WTC11 (cell line): ENCODE measurements around the gene PLD2. TPM values are rescaled to one million over a fixed set of nuclear protein-coding genes. Genes with fewer than 3 reads are reported as not detected.

Experiments
- ATAC-seq: fragments of 200-7000 bp; cut with Tn5 transposase; 2 replicates; pipeline ENCODE4 v1.10.0; 2021; ENCODE audit warnings: mild to moderate bottlenecking, moderate library complexity
- CTCF ChIA-PET: fragments of 300-600 bp; sonication (Branson Sonifier 250); formaldehyde crosslinking; loops from one replicate; lab custom pipeline; 2021; ENCODE audit warnings: antibody characterized with exemption; lab: Charles Lee
- POLR2A ChIA-PET: fragments of 350-600 bp; sonication (Branson Sonifier 250); formaldehyde crosslinking; loops from one replicate; lab custom pipeline; 2021; ENCODE audit warnings: antibody characterized with exemption; lab: Charles Lee
- DNase-seq: peaks from one replicate; pipeline ENCODE4 v3.0.0; 2021; ENCODE audit warnings: low spot score
- H3K27ac Mint-ChIP-seq: 2 replicates; pipeline ENCODE4 v1.8.0; 2021; ENCODE audit warnings: mixed read lengths
- H3K27me3 Mint-ChIP-seq: 2 replicates; pipeline ENCODE4 v1.8.0; 2021; ENCODE audit warnings: low read depth, mild to moderate bottlenecking, moderate library complexity, mixed read lengths
- H3K36me3 Mint-ChIP-seq: 2 replicates; pipeline ENCODE4 v1.8.0; 2021; ENCODE audit warnings: mixed read lengths
- H3K4me1 Mint-ChIP-seq: 2 replicates; pipeline ENCODE4 v1.8.0; 2022; ENCODE audit warnings: mixed read lengths
- H3K4me3 Mint-ChIP-seq: 2 replicates; pipeline ENCODE4 v1.8.0; 2021; ENCODE audit warnings: mild to moderate bottlenecking, moderate library complexity, mixed read lengths
- H3K9me3 Mint-ChIP-seq: 2 replicates; pipeline ENCODE4 v1.8.0; 2021; ENCODE audit warnings: mixed read lengths
- EMX1 ChIP-seq: fragments of 250-450 bp; sonication (Bioruptor Pico); IDR thresholded peaks from 2 replicates; pipeline ENCODE4 v1.8.0; 2021; ENCODE audit warnings: mild to moderate bottlenecking
- FOXP1 ChIP-seq: sonication (generic); formaldehyde crosslinking; IDR thresholded peaks from 2 replicates; pipeline ENCODE4 v1.8.0; 2022; ENCODE audit warnings: missing genetic modification reagents, mild to moderate bottlenecking, moderate library complexity, borderline replicate concordance
- HMGA2 ChIP-seq: fragments of 250-450 bp; sonication (Bioruptor Pico); IDR thresholded peaks from 2 replicates; pipeline ENCODE4 v1.4.0; 2021; ENCODE audit warnings: mild to moderate bottlenecking, moderate library complexity
- JAZF1 ChIP-seq: fragments of 250-450 bp; sonication (Bioruptor Pico); IDR thresholded peaks from 2 replicates; pipeline ENCODE4 v1.9.0; 2021; ENCODE audit warnings: moderate library complexity, mild to moderate bottlenecking, inconsistent platforms
- OVOL2 ChIP-seq: fragments of 250-450 bp; sonication (Bioruptor Pico); IDR thresholded peaks from 2 replicates; pipeline ENCODE4 v1.9.0; 2021; ENCODE audit warnings: mild to moderate bottlenecking, borderline replicate concordance
- RELA ChIP-seq: sonication (generic); formaldehyde crosslinking; IDR thresholded peaks from 2 replicates; pipeline ENCODE4 v1.8.1; 2022; ENCODE audit warnings: missing genetic modification reagents, mild to moderate bottlenecking, borderline replicate concordance
- ZNF232 ChIP-seq: sonication (generic); formaldehyde crosslinking; IDR thresholded peaks from 2 replicates; pipeline ENCODE4 v1.8.0; 2022; ENCODE audit warnings: mild to moderate bottlenecking, missing genetic modification reagents
- ZNF317 ChIP-seq: sonication (generic); formaldehyde crosslinking; IDR thresholded peaks from 2 replicates; pipeline ENCODE4 v1.8.1; 2023; ENCODE audit warnings: low read depth, mild to moderate bottlenecking, moderate library complexity, missing genetic modification reagents, borderline replicate concordance
- ZNF396 ChIP-seq: fragments of 250-450 bp; sonication (Bioruptor Pico); IDR thresholded peaks from 2 replicates; pipeline ENCODE4 v1.8.0; 2021; ENCODE audit warnings: mild to moderate bottlenecking, moderate library complexity, borderline replicate concordance
- ZNF423 ChIP-seq: fragments of 250-450 bp; sonication (Bioruptor Pico); IDR thresholded peaks from 2 replicates; pipeline ENCODE4 v2.1.2; 2022; ENCODE audit warnings: mild to moderate bottlenecking, moderate library complexity
- total RNA-seq: library from RNA; stranded (reverse); gene quantifications from 3 replicates; pipeline ENCODE4 v1.2.3, GENCODE V29; 2021
- TF ChIP-seq, protein P1 (sequence below): sonication (generic); formaldehyde crosslinking; IDR thresholded peaks from 2 replicates; pipeline ENCODE4 v1.8.1; 2023; ENCODE audit warnings: mild to moderate bottlenecking, missing genetic modification reagents, moderate library complexity
- TF ChIP-seq, protein P2 (sequence below): fragments of 250-450 bp; sonication (Bioruptor Pico); IDR thresholded peaks from 2 replicates; pipeline ENCODE4 v1.8.0; 2021; ENCODE audit warnings: mild to moderate bottlenecking
- TF ChIP-seq, protein P3 (sequence below): sonication (generic); formaldehyde crosslinking; IDR thresholded peaks from 2 replicates; pipeline ENCODE4 v1.8.0; 2022; ENCODE audit warnings: mild to moderate bottlenecking, missing genetic modification reagents
- TF ChIP-seq, protein P4 (sequence below): fragments of 250-450 bp; sonication (Bioruptor Pico); IDR thresholded peaks from 2 replicates; pipeline ENCODE4 v1.9.0; 2021; ENCODE audit warnings: mild to moderate bottlenecking, borderline replicate concordance
- TF ChIP-seq, protein P5 (sequence below): sonication (generic); formaldehyde crosslinking; IDR thresholded peaks from 2 replicates; pipeline ENCODE4 v1.8.0; 2022; ENCODE audit warnings: mild to moderate bottlenecking, missing genetic modification reagents

The PLD2 gene
- total RNA-seq, 1 experiment from 2014 or later: 64.9 TPM

DNA sequence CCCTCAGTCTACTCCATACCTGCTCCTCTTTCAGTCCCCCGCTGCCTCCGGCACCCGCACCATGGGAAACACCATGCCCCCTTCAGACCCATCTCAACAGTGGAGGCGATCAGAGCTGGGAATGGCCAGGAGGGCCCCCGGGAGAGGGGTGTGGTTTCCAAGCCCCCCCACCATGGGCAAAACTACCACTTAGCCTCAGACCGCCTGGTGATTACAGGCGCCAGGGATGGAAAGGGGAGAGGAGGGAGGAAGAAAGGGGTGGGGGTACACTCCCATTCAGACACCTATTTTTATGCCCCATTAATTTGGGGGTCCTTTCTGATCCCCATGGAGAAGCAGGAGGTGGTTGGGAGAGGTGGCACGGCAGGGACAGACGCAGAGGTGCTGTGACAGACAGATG, 4.7 kb upstream of the PLD2 start, which contains the start of gene C17orf114:
C17orf114 (minus strand) TSS at position 101 of the 400 bp plus-strand sequence.
- Mint-ChIP-seq H3K36me3 (peaks cover 15% of the 10 kb centered on the region), H3K9me3 (no peaks in the 10 kb centered on the region), H3K27ac (0 out of 2 replicates have a peak within 1 kb of the TSS, but pooled peaks have one; percentile 48), H3K4me3 (no peak within 1 kb of the TSS), H3K27me3 (peaks cover 4% of the 10 kb centered on the region; the same call in 1 of the 2 replicates), H3K4me1 (peaks cover 5% of the 10 kb centered on the region; the same call in 1 of the 2 replicates)
- CTCF ChIA-PET: no interaction called here
- TF ChIP-seq ZNF232 (CRISPR knock-in tag): no peak
- TF ChIP-seq, protein P1, sequence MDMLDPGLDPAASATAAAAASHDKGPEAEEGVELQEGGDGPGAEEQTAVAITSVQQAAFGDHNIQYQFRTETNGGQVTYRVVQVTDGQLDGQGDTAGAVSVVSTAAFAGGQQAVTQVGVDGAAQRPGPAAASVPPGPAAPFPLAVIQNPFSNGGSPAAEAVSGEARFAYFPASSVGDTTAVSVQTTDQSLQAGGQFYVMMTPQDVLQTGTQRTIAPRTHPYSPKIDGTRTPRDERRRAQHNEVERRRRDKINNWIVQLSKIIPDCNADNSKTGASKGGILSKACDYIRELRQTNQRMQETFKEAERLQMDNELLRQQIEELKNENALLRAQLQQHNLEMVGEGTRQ (CRISPR knock-in tag): no peak
- TF ChIP-seq, protein P2, sequence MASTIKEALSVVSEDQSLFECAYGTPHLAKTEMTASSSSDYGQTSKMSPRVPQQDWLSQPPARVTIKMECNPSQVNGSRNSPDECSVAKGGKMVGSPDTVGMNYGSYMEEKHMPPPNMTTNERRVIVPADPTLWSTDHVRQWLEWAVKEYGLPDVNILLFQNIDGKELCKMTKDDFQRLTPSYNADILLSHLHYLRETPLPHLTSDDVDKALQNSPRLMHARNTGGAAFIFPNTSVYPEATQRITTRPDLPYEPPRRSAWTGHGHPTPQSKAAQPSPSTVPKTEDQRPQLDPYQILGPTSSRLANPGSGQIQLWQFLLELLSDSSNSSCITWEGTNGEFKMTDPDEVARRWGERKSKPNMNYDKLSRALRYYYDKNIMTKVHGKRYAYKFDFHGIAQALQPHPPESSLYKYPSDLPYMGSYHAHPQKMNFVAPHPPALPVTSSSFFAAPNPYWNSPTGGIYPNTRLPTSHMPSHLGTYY: no peak
- TF ChIP-seq EMX1 (CRISPR knock-in tag): no peak
- TF ChIP-seq FOXP1 (CRISPR knock-in tag): no peak
- TF ChIP-seq, protein P3, sequence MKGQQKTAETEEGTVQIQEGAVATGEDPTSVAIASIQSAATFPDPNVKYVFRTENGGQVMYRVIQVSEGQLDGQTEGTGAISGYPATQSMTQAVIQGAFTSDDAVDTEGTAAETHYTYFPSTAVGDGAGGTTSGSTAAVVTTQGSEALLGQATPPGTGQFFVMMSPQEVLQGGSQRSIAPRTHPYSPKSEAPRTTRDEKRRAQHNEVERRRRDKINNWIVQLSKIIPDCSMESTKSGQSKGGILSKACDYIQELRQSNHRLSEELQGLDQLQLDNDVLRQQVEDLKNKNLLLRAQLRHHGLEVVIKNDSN: no peak
- TF ChIP-seq ZNF317 (CRISPR knock-in tag): no peak
- TF ChIP-seq, protein P4, sequence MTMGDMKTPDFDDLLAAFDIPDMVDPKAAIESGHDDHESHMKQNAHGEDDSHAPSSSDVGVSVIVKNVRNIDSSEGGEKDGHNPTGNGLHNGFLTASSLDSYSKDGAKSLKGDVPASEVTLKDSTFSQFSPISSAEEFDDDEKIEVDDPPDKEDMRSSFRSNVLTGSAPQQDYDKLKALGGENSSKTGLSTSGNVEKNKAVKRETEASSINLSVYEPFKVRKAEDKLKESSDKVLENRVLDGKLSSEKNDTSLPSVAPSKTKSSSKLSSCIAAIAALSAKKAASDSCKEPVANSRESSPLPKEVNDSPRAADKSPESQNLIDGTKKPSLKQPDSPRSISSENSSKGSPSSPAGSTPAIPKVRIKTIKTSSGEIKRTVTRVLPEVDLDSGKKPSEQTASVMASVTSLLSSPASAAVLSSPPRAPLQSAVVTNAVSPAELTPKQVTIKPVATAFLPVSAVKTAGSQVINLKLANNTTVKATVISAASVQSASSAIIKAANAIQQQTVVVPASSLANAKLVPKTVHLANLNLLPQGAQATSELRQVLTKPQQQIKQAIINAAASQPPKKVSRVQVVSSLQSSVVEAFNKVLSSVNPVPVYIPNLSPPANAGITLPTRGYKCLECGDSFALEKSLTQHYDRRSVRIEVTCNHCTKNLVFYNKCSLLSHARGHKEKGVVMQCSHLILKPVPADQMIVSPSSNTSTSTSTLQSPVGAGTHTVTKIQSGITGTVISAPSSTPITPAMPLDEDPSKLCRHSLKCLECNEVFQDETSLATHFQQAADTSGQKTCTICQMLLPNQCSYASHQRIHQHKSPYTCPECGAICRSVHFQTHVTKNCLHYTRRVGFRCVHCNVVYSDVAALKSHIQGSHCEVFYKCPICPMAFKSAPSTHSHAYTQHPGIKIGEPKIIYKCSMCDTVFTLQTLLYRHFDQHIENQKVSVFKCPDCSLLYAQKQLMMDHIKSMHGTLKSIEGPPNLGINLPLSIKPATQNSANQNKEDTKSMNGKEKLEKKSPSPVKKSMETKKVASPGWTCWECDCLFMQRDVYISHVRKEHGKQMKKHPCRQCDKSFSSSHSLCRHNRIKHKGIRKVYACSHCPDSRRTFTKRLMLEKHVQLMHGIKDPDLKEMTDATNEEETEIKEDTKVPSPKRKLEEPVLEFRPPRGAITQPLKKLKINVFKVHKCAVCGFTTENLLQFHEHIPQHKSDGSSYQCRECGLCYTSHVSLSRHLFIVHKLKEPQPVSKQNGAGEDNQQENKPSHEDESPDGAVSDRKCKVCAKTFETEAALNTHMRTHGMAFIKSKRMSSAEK: no peak
- no peak for TF ChIP-seq ZNF396
- TF ChIP-seq, protein P5, sequence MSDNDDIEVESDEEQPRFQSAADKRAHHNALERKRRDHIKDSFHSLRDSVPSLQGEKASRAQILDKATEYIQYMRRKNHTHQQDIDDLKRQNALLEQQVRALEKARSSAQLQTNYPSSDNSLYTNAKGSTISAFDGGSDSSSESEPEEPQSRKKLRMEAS: no peak
- TF ChIP-seq JAZF1 (CRISPR knock-in tag): no peak
- no peak for TF ChIP-seq RELA (CRISPR knock-in tag)
- no peak for TF ChIP-seq HMGA2 (CRISPR knock-in tag)
- no peak for TF ChIP-seq OVOL2 (CRISPR knock-in tag)
- POLR2A ChIA-PET: no interaction called here
- no peak for ATAC-seq
- no peak for DNase-seq

DNA sequence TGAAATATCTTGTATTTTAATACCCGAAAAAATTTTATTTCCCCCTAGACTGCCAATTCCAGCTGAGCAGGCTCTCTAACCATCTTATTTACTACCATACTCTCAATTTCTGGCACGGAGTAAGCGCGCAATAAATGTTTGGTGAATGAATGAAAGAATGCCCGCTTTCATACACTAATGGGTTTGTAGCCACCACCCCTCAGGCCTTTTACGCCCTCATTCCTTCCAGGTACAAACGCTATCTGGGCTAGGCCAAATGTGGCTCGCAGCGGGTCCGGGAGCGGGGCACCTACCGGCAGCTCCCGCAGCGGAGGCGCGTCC, 536 bp upstream of the PLD2 start:
- H3K4me3 Mint-ChIP-seq: peak overlapping the region; percentile 71
- ATAC-seq (peak; percentile 13; the same call in 1 of the 2 replicates), DNase-seq (peak; percentile 28)
- TF ChIP-seq, protein P5: no peak
- 0 out of 2 replicates have a peak, but pooled peaks have one; percentile 50 for TF ChIP-seq ZNF423
- no peaks in the 10 kb centered on the region for H3K9me3 Mint-ChIP-seq
- no peak overlapping the region for H3K27ac Mint-ChIP-seq
- H3K27me3 Mint-ChIP-seq: peaks cover 4% of the 10 kb centered on the region; the same call in 1 of the 2 replicates
- peaks cover 10% of the 10 kb centered on the region for H3K4me1 Mint-ChIP-seq
- H3K36me3 Mint-ChIP-seq: peaks cover 15% of the 10 kb centered on the region
- CTCF ChIA-PET: interaction anchor here (0.7 to 3.7 kb wide), 9 partner anchors 10 to 96 kb away, joined by 3 to 27 read pairs (median 5); partner anchors contain the start of genes ARRB2, GLTPD2, MED11 and PSMB6
- POLR2A ChIA-PET: interaction anchor here (1.6 kb wide), 1 partner anchor 16 kb away, joined by 12 read pairs; no protein-coding TSS in a partner anchor
